HEK293T (cell line): ENCODE data around the gene PNP.

Experiments
- CTCF ChIA-PET: fragments of 350-600 bp; formaldehyde crosslinking; extraction: SDS; loops from one replicate; lab custom pipeline; 2021; ENCODE audit warnings: antibody characterized with exemption, inconsistent platforms; lab: Yijun Ruan, JAX
- POLR2A ChIA-PET: fragments of 350-600 bp; formaldehyde crosslinking; extraction: SDS; loops from one replicate; lab custom pipeline; 2020; ENCODE audit warnings: antibody characterized with exemption, inconsistent platforms; lab: Yijun Ruan, JAX
- DNase-seq: peaks from one replicate; pipeline ENCODE4 v3.0.0; 2012; ENCODE audit warnings: mixed read lengths; ENCODE audit errors: extremely low spot score
- ARNT ChIP-seq: fragments of 450-650 bp; IDR thresholded peaks from 2 replicates; pipeline ENCODE4 v1.6.1; 2017; ENCODE audit warnings: mild to moderate bottlenecking
- BHLHE40 ChIP-seq: fragments of 450-650 bp; IDR thresholded peaks from 2 replicates; pipeline ENCODE4 v1.6.1; 2016; ENCODE audit warnings: mild to moderate bottlenecking, moderate library complexity, borderline replicate concordance
- CTBP1 ChIP-seq: fragments of 450-650 bp; IDR thresholded peaks from 2 replicates; pipeline ENCODE4 v1.6.1; 2016; ENCODE audit warnings: borderline replicate concordance
- ELF4 ChIP-seq: fragments of 450-650 bp; IDR thresholded peaks from 2 replicates; pipeline ENCODE4 v1.6.1; 2017; ENCODE audit warnings: antibody characterized with exemption
- FOXA1 ChIP-seq: fragments of 450-650 bp; IDR thresholded peaks from 2 replicates; pipeline ENCODE4 v1.6.1; 2016; ENCODE audit warnings: mild to moderate bottlenecking
- FOXK2 ChIP-seq: fragments of 450-650 bp; IDR thresholded peaks from 2 replicates; pipeline ENCODE4 v1.6.1; 2016; ENCODE audit warnings: mild to moderate bottlenecking
- FOXM1 ChIP-seq: fragments of 450-650 bp; IDR thresholded peaks from 2 replicates; pipeline ENCODE4 v1.6.1; 2017; ENCODE audit warnings: mild to moderate bottlenecking, borderline replicate concordance
- HDGF ChIP-seq: fragments of 450-650 bp; IDR thresholded peaks from 2 replicates; pipeline ENCODE4 v1.6.1; 2017; ENCODE audit warnings: antibody characterized with exemption, borderline replicate concordance
- L3MBTL2 ChIP-seq: fragments of 450-650 bp; conservative IDR thresholded peaks from 2 replicates; pipeline ENCODE4 v1.6.1; 2016; ENCODE audit warnings: mild to moderate bottlenecking
- LEF1 ChIP-seq: fragments of 450-650 bp; IDR thresholded peaks from 2 replicates; pipeline ENCODE4 v1.6.1; 2017; ENCODE audit warnings: mild to moderate bottlenecking, borderline replicate concordance
- NFRKB ChIP-seq: fragments of 450-650 bp; IDR thresholded peaks from 2 replicates; pipeline ENCODE4 v1.6.1; 2016; ENCODE audit warnings: mild to moderate bottlenecking, moderate library complexity
- PKNOX1 ChIP-seq: fragments of 450-650 bp; IDR thresholded peaks from 2 replicates; pipeline ENCODE4 v1.6.1; 2016
- SP1 ChIP-seq: fragments of 450-650 bp; IDR thresholded peaks from 2 replicates; pipeline ENCODE4 v1.6.1; 2017
- SUZ12 ChIP-seq: fragments of 450-650 bp; IDR thresholded peaks from 2 replicates; pipeline ENCODE4 v1.6.1; 2016; ENCODE audit warnings: mild to moderate bottlenecking
- TARDBP ChIP-seq: fragments of 450-650 bp; IDR thresholded peaks from 2 replicates; pipeline ENCODE4 v1.6.1; 2016
- ZNF384 ChIP-seq: fragments of 450-650 bp; IDR thresholded peaks from 2 replicates; pipeline ENCODE4 v1.6.1; 2016

Gene PNP

GRCh38 chr14:20454516-20455354 lies 14.5 kb upstream of the PNP start, which contains the start of the genes APEX1 and OSGEP:
Gene APEX1 (plus strand): TSS chr14:20455226. CDS start chr14:20455646, 420 bp downstream.
Gene OSGEP (minus strand): TSS chr14:20454812. CDS start chr14:20454683, 129 bp downstream.
- ChIA-PET CTCF (interaction anchor here (1.5 kb wide), 1 partner anchor 39 kb away, joined by 4 read pairs; no protein-coding TSS in a partner anchor), POLR2A (interaction anchor here (0.6 to 5.5 kb wide), 25 partner anchors 9 to 260 kb away, joined by 3 to 58 read pairs (median 7); partner anchors contain the start of genes CCNB1IP1, KLHL33, PARP2 and PNP)
- no peak for TF ChIP-seq ZNF384
- TF ChIP-seq SUZ12, result no peak
- no peak for TF ChIP-seq BHLHE40
- TF ChIP-seq SP1, result no peak
- peak; percentile 71 for TF ChIP-seq PKNOX1
- TF ChIP-seq FOXK2, result peak; percentile 73; the same call in 1 of the 2 replicates
- no peak for TF ChIP-seq ARNT
- TF ChIP-seq FOXM1, result no peak
- no peak for TF ChIP-seq LEF1
- TF ChIP-seq FOXA1, result no peak
- TF ChIP-seq TARDBP, result no peak
- peak; percentile 58; the same call in 1 of the 2 replicates for TF ChIP-seq CTBP1
- TF ChIP-seq ELF4, result peak; percentile 53
- peak; percentile 13; the same call in 1 of the 2 replicates for TF ChIP-seq NFRKB
- TF ChIP-seq HDGF, result no peak
- peak; percentile 89 for TF ChIP-seq L3MBTL2
- DNase-seq, result peak; percentile 94

GRCh38 chr14:20455355-20456300 lies 13.6 kb upstream of the PNP start:
- CTCF ChIA-PET, result interaction anchor here (1.0 to 1.5 kb wide), 2 partner anchors 40 kb away, joined by 4 to 6 read pairs; no protein-coding TSS in a partner anchor
- TF ChIP-seq FOXA1, result no peak
- no peak for TF ChIP-seq HDGF
- TF ChIP-seq L3MBTL2, result peak; percentile 25; the same call in 1 of the 2 replicates
- TF ChIP-seq TARDBP, result no peak
- no peak for TF ChIP-seq SUZ12
- DNase-seq, result peak; percentile 49
- POLR2A ChIA-PET, result interaction anchor here (0.6 to 5.5 kb wide), 27 partner anchors 8 to 259 kb away, joined by 3 to 58 read pairs (median 7); partner anchors contain the start of genes CCNB1IP1, KLHL33, PARP2 and PNP

- ChIA-PET POLR2A (interaction anchor here (4.1 to 5.5 kb wide), 2 partner anchors 12 to 44 kb away, joined by 47 to 58 read pairs; partner anchors contain the start of genes PNP and TEP1), CTCF (no interaction called here)
- no peak for DNase-seq
- TF ChIP-seq FOXA1 (no peak), PKNOX1 (no peak), L3MBTL2 (no peak), LEF1 (no peak), FOXM1 (no peak), TARDBP (no peak), ELF4 (no peak), FOXK2 (no peak), BHLHE40 (no peak), SUZ12 (no peak), NFRKB (no peak), CTBP1 (no peak), HDGF (no peak), SP1 (no peak), ZNF384 (no peak), ARNT (no peak)
These were observed 12.2 kb upstream of the PNP start for GRCh38 chr14:20456971-20457370.

GRCh38 chr14:20458031-20458789 lies 11.0 kb upstream of the PNP start:
- TF ChIP-seq ZNF384, result no peak
- no peak for TF ChIP-seq ELF4
- no peak for TF ChIP-seq TARDBP
- no peak for TF ChIP-seq L3MBTL2
- no peak for TF ChIP-seq SUZ12
- no peak for TF ChIP-seq ARNT
- no peak for TF ChIP-seq SP1
- no peak for TF ChIP-seq NFRKB
- no peak for TF ChIP-seq HDGF
- no peak for TF ChIP-seq FOXA1
- no peak for TF ChIP-seq PKNOX1
- TF ChIP-seq BHLHE40, result no peak
- TF ChIP-seq LEF1, result no peak
- no peak for TF ChIP-seq FOXK2
- TF ChIP-seq CTBP1, result no peak
- no peak for TF ChIP-seq FOXM1
- no peak for DNase-seq
- CTCF ChIA-PET, result no interaction called here
- POLR2A ChIA-PET, result interaction anchor here (0.6 to 4.4 kb wide), 2 partner anchors 12 to 115 kb away, joined by 3 to 38 read pairs; partner anchors contain the start of genes PARP2 and PNP
